ENCODE measurements around the gene CPNE8.

CPNE8 gene

GRCh38 chr12:38904537-38905479 lies 583 bp downstream of the CPNE8 start:
- Histone ChIP-seq H3K27ac (no peak overlapping the region), H3K27me3 (replicated peaks) (no peaks in the 10 kb centered on the region), H3K36me3 (replicated peaks) (no peaks in the 10 kb centered on the region), H3K4me3 (ENCODE audit: low read depth, low read length) (peak overlapping the region; percentile 69)
- TF ChIP-seq CTCF (IDR thresholded peaks at IDR 0.05; ENCODE audit: low read depth, low read length, missing control alignments): no peak
- peak; percentile 10 for DNase-seq
- in situ Hi-C loops (cut with HindIII; ENCODE audit: low pct_ligation_motif_present, low sequenced_read_pairs): no loop called here

GRCh38 chr12:38903596-38903995 lies 1.8 kb downstream of the CPNE8 start:
- in situ Hi-C loops (cut with HindIII; ENCODE audit: low pct_ligation_motif_present, low sequenced_read_pairs): no loop called here
- Histone ChIP-seq H3K4me3 (ENCODE audit: low read depth, low read length) (no peak overlapping the region), H3K27ac (no peak overlapping the region), H3K27me3 (replicated peaks) (no peaks in the 10 kb centered on the region), H3K36me3 (replicated peaks) (no peaks in the 10 kb centered on the region)
- TF ChIP-seq CTCF (IDR thresholded peaks at IDR 0.05; ENCODE audit: low read depth, low read length, missing control alignments): no peak
- no peak for DNase-seq

- no peak for DNase-seq
- H3K36me3 ChIP-seq (replicated peaks): no peaks in the 10 kb centered on the region
- no peaks in the 10 kb centered on the region for H3K27me3 ChIP-seq (replicated peaks)
- no peak overlapping the region for H3K27ac ChIP-seq
- TF ChIP-seq CTCF (IDR thresholded peaks at IDR 0.05; ENCODE audit: low read depth, low read length, missing control alignments): no peak
- no peak overlapping the region for H3K4me3 ChIP-seq (ENCODE audit: low read depth, low read length)
- in situ Hi-C loops (cut with HindIII; ENCODE audit: low pct_ligation_motif_present, low sequenced_read_pairs): no loop called here
Observed at GRCh38 chr12:38898001-38898684, 7.2 kb downstream of the CPNE8 start.

GRCh38 chr12:38895446-38895845 lies 9.9 kb downstream of the CPNE8 start:
- Histone ChIP-seq H3K27me3 (replicated peaks) (no peaks in the 10 kb centered on the region), H3K4me3 (ENCODE audit: low read depth, low read length) (no peak overlapping the region)
- in situ Hi-C loops (cut with HindIII; ENCODE audit: low pct_ligation_motif_present, low sequenced_read_pairs): no loop called here

GRCh38 chr12:38892976-38893375 lies 12.4 kb downstream of the CPNE8 start:
- Histone ChIP-seq H3K27ac (no peak overlapping the region), H3K4me3 (ENCODE audit: low read depth, low read length) (no peak overlapping the region), H3K36me3 (replicated peaks) (no peaks in the 10 kb centered on the region), H3K27me3 (replicated peaks) (no peaks in the 10 kb centered on the region)
- in situ Hi-C loops (cut with HindIII; ENCODE audit: low pct_ligation_motif_present, low sequenced_read_pairs): no loop called here
- DNase-seq: no peak
- no peak for TF ChIP-seq CTCF (IDR thresholded peaks at IDR 0.05; ENCODE audit: low read depth, low read length, missing control alignments)

More at GRCh38 chr12:38895446-38895845, 9.9 kb downstream of the CPNE8 start:
- H3K36me3 ChIP-seq (replicated peaks): no peaks in the 10 kb centered on the region
- H3K27ac ChIP-seq: no peak overlapping the region
- TF ChIP-seq CTCF (IDR thresholded peaks at IDR 0.05; ENCODE audit: low read depth, low read length, missing control alignments): no peak
- DNase-seq: no peak

All from brain microvascular endothelial cell (primary cell).